AG04449 (cell line): Measurements from ENCODE around the gene TECPR1.

Experiments
- CTCF ChIA-PET: fragments of 350-600 bp; formaldehyde crosslinking; extraction: SDS; loops from one replicate; lab custom pipeline; 2021; ENCODE audit warnings: antibody characterized with exemption; lab: Yijun Ruan, JAX
- POLR2A ChIA-PET: fragments of 400-600, 350-600 bp; formaldehyde crosslinking; extraction: SDS; loops from one replicate; lab custom pipeline; 2020; ENCODE audit warnings: antibody characterized with exemption, inconsistent platforms; lab: Yijun Ruan, JAX
- DNase-seq: peaks from one replicate; pipeline ENCODE4 v3.0.0-alpha.2; 2010; ENCODE audit warnings: low read depth, low spot score
- H3K4me3 ChIP-seq: 2 replicates; pipeline ENCODE4 v1.5.1; 2011; ENCODE audit warnings: low read depth, mild to moderate bottlenecking, control low read depth, low read length
- CTCF ChIP-seq: IDR thresholded peaks from one replicate; pipeline ENCODE4 v1.5.1; 2011; ENCODE audit warnings: mild to moderate bottlenecking, moderate library complexity, low read length, control low read depth, inconsistent platforms; ENCODE audit not compliant: insufficient read depth; ENCODE audit errors: missing control alignments

TECPR1 gene

GRCh38 chr7:98234429-98235147 is 17.4 kb downstream of the TECPR1 start:
- POLR2A ChIA-PET: interaction anchor here (0.6 kb wide), 1 partner anchor 22 kb away, joined by 4 read pairs; no protein-coding TSS in a partner anchor
- peak; percentile 2 for TF ChIP-seq CTCF
- CTCF ChIA-PET: interaction anchor here (1.1 to 1.5 kb wide), 3 partner anchors 10 to 15 kb away, joined by 3 to 5 read pairs (median 3); no protein-coding TSS in a partner anchor
- no peak for DNase-seq
- H3K4me3 ChIP-seq: no peak overlapping the region

GRCh38 chr7:98233219-98234070 is 18.6 kb downstream of the TECPR1 start:
- CTCF ChIA-PET: interaction anchor here (1.5 kb wide), 1 partner anchor 11 kb away, joined by 5 read pairs; no protein-coding TSS in a partner anchor
- no peak for DNase-seq
- POLR2A ChIA-PET: no interaction called here
- H3K4me3 ChIP-seq: no peak overlapping the region
- no peak for TF ChIP-seq CTCF

- no peak overlapping the region for H3K4me3 ChIP-seq
- no peak for DNase-seq
- ChIA-PET CTCF (no interaction called here), POLR2A (no interaction called here)
- TF ChIP-seq CTCF: no peak
These were observed 19.2 kb downstream of the TECPR1 start for GRCh38 chr7:98232799-98233198.

GRCh38 chr7:98232263-98232585 is 19.8 kb downstream of the TECPR1 start:
- CTCF ChIA-PET: no interaction called here
- no peak for TF ChIP-seq CTCF
- H3K4me3 ChIP-seq: no peak overlapping the region
- DNase-seq: no peak
- POLR2A ChIA-PET: no interaction called here

GRCh38 chr7:98231493-98232262 is 20.4 kb downstream of the TECPR1 start:
- TF ChIP-seq CTCF: no peak
- H3K4me3 ChIP-seq: no peak overlapping the region
- ChIA-PET CTCF (no interaction called here), POLR2A (no interaction called here)
- no peak for DNase-seq
